ENCODE data around the gene LRRC56. TPM values are rescaled to one million over a fixed set of nuclear protein-coding genes. Genes with fewer than 3 reads are reported as not detected.

LRRC56 gene
- total RNA-seq, result 2.6 and 4.5 TPM in 2 replicates
- polyA plus RNA-seq, result 2.5 and 3.4 TPM in 2 replicates

- Histone ChIP-seq H3K27ac (no peak within 1 kb of the TSS), H3K4me3 (peak within 1 kb of the TSS; percentile 66), H3K36me3 (peaks cover 6% of the 10 kb centered on the region), H3K9me3 (ENCODE audit: low read depth) (no peaks in the 10 kb centered on the region), H3K4me1 (ENCODE audit: low read depth) (peaks cover 12% of the 10 kb centered on the region), H3K27me3 (no peaks in the 10 kb centered on the region)
- DNase-seq (ENCODE audit: low read depth in 1 of 2, low spot score in 1 of 2), result peak; percentile 87 to 89
- no peak for TF ChIP-seq CTCF (IDR thresholded peaks at IDR 0.05; ENCODE audit: low read depth, low read length)
Observed at GRCh38 chr11:536841-537621, at the start of gene LRRC56. Gene LRRC56, plus strand, starts transcription at chr11:537527. Its CDS starts 3,158 bp downstream, at chr11:540685.

- Histone ChIP-seq H3K4me1 (ENCODE audit: low read depth) (no peaks in the 10 kb centered on the region), H3K36me3 (no peaks in the 10 kb centered on the region), H3K27me3 (no peaks in the 10 kb centered on the region), H3K27ac (no peak overlapping the region), H3K4me3 (no peak overlapping the region), H3K9me3 (ENCODE audit: low read depth) (no peaks in the 10 kb centered on the region)
- DNase-seq (ENCODE audit: low read depth in 1 of 2, low spot score in 1 of 2), result no peak
- TF ChIP-seq CTCF (IDR thresholded peaks at IDR 0.05; ENCODE audit: low read depth, low read length), result no peak
Observed at GRCh38 chr11:487571-488021, 49.7 kb upstream of the LRRC56 start.

- Histone ChIP-seq H3K4me1 (ENCODE audit: low read depth) (no peaks in the 10 kb centered on the region), H3K27me3 (no peaks in the 10 kb centered on the region), H3K27ac (no peak overlapping the region), H3K36me3 (no peaks in the 10 kb centered on the region), H3K9me3 (ENCODE audit: low read depth) (no peaks in the 10 kb centered on the region), H3K4me3 (no peak overlapping the region)
- no peak for DNase-seq (ENCODE audit: low read depth in 1 of 2, low spot score in 1 of 2)
- TF ChIP-seq CTCF (IDR thresholded peaks at IDR 0.05; ENCODE audit: low read depth, low read length), result no peak
Observed at GRCh38 chr11:488062-488461, 49.3 kb upstream of the LRRC56 start.

- DNase-seq (ENCODE audit: low read depth in 1 of 2, low spot score in 1 of 2), result no peak
- no peak for TF ChIP-seq CTCF (IDR thresholded peaks at IDR 0.05; ENCODE audit: low read depth, low read length)
- H3K36me3 ChIP-seq, result no peaks in the 10 kb centered on the region
- H3K4me3 ChIP-seq, result no peak overlapping the region
- H3K27ac ChIP-seq, result no peak overlapping the region
- no peaks in the 10 kb centered on the region for H3K4me1 ChIP-seq (ENCODE audit: low read depth)
- H3K27me3 ChIP-seq, result no peaks in the 10 kb centered on the region
- no peaks in the 10 kb centered on the region for H3K9me3 ChIP-seq (ENCODE audit: low read depth)
Observed at GRCh38 chr11:488579-488978, 48.7 kb upstream of the LRRC56 start.

- H3K4me3 ChIP-seq, result no peak overlapping the region
- no peak for TF ChIP-seq CTCF (IDR thresholded peaks at IDR 0.05; ENCODE audit: low read depth, low read length)
- no peak overlapping the region for H3K27ac ChIP-seq
- H3K27me3 ChIP-seq, result no peaks in the 10 kb centered on the region
- H3K4me1 ChIP-seq (ENCODE audit: low read depth), result no peaks in the 10 kb centered on the region
- DNase-seq (ENCODE audit: low read depth in 1 of 2, low spot score in 1 of 2), result no peak
- no peaks in the 10 kb centered on the region for H3K36me3 ChIP-seq
- no peaks in the 10 kb centered on the region for H3K9me3 ChIP-seq (ENCODE audit: low read depth)
Observed at GRCh38 chr11:488992-489391, 48.3 kb upstream of the LRRC56 start.

All from cardiac muscle cell (in vitro differentiated cells and primary cell).